Forelimb muscle (tissue), 1 donor: ENCODE measurements around the gene NELFB. TPM values are rescaled to one million over a fixed set of nuclear protein-coding genes. Genes with fewer than 3 reads are reported as not detected.

Source experiments
- DNase-seq: peaks from one replicate; pipeline ENCODE4 v3.0.0-alpha.2; 2013; ENCODE audit warnings: low read depth
- polyA plus RNA-seq: library from polyadenylated mRNA; unstranded; fragments of 120-200 nt; gene quantifications from one replicate; pipeline ENCODE4 v1.2.1, GENCODE V29; 2013; ENCODE audit not compliant: insufficient read length

The NELFB gene
- polyA plus RNA-seq, 1 donor: 45.6 TPM

DNA sequence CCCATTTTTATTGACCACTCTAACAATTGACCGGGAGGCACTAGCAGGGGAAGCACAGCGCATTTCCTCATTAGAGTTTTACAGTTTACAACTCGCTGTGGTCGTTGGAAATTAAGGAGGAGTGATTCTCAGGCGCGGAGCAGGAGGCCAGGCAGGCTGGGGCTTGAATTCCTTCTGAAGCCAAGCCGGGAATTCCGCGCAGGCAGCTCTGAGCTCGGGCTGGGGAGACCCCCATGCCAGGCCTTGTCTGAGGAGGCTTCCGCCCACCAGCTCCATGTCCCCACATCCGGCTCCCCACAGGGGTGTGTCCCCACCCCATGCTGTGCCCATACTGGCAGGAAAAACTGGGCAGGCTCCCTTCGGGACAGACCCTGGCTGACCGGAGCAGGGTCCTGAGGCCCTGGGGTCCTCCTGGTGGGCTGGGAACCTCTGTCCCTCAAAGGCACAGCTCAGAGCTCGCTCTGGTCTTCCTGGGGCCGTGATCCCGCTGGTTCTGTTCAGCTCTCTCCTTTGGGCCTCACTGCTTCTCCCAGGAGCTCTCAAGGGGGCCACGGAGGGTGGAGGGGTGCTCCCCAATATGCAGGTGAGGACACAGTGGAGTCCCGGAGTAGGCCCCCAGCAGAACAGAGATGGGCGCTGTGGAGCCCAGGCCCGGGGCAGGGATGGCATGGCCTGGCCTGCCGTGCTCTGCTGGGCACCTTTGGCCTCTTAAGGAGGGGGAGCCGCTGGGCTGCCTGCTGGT lies 48.2 kb downstream of the NELFB start:
- no peak for DNase-seq

DNA sequence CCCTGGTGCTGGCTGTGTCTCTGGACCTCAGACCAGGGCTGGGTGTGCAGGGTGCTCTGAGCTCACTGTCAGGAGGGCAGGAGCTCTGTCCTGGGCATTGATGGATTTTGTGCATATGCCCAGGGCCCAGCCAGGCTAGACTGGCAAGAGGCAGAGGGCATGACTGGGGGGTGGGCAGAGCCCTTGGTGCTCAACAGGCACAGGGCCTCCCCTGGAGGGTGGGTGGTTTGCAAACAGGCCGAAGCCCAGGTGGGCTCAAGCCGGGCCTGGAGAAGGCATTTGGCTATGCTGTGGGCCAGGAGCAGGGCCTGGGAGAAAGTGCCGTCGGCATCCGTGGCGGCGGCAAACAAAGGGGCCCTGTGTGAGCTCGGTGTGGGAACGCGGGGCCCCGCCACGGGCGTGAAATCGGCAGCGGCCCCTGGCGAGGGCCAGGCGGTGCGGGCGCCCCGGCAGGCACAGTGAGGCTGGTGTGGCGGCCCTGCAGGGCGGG lies 48.8 kb downstream of the NELFB start:
- DNase-seq: no peak

DNA sequence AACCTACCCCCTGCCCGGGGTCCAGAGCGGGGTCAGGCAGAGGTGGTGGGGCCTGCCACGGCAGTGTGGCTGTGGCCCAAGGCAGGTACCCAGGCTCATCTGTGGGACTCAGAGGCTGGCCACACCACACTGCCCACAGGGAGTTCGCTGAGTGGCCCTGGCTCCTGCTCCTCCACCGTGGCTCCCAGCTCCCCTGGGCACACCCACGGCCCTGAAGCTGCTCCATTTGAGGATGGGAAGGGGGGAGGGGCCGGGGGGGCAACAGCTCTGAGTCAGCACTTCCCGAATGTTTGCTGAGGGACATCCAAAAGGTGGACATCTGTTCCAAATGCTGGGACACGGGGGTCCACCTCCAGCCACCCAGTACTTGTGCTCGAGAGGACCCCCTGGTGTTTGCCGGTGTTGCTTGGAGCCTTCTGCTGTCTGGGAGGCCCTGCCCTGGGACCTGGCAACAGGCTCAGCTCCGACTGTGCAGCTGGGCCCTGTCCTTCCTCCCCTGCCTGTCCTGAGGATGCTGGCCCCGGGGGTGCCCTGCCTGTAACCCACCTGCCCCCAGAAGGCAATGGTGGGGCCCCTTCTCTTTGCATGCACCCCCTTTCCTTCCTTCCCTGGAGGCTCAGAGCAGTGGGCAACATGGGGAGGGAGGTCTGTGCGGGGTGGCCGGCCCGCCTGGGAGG lies 49.4 kb downstream of the NELFB start:
- no peak for DNase-seq

DNA sequence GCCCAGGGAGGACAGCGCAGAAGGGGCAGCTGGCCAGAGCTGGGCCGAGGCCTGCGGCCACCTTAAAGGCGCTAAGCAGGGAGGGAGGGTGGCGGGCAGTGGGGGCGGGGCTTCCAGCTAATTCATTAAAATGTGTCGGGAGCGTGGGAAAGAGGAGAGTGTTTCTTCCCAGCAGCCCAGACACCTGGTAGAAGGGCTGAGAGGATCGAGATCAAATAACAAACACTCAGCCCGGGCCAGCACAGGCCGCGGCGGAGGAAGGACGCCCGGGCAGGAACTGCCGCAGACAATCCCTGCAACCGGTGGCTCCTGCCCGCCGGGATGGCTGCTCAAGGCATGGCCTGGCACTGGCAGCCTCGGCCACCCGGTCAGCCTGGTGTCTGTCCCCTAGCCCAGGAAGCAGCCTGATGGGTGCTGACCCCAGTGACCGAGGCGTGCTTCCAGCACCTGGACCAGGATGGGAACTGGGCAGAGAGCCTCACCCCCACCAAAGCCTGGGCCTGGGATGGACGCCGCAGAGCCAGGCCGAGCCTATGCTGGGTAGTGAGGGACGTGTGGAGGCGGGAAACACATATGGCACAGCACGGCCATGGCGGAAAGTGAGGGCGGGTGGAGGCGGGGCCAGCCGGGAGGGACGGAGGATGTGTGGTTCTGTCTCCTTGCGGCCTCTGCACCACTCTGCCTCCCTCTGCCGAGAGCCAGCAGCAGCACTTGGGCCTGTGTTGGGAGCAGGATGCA lies 50.1 kb downstream of the NELFB start:
- DNase-seq: no peak

DNA sequence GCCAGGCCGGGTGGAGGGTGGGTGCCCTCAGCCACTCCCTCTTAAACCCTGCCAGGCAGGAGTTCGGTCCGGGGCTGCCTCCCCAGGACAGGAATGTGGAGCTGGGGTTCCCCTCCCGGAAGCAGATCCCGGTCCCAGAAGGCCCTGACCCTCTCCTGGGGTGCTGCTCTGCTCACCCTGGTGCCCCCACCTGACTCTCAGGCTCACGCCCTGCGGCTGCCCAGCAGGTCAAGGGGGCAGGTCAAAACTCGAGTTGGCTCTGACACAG lies 50.6 kb downstream of the NELFB start:
- no peak for DNase-seq

DNA sequence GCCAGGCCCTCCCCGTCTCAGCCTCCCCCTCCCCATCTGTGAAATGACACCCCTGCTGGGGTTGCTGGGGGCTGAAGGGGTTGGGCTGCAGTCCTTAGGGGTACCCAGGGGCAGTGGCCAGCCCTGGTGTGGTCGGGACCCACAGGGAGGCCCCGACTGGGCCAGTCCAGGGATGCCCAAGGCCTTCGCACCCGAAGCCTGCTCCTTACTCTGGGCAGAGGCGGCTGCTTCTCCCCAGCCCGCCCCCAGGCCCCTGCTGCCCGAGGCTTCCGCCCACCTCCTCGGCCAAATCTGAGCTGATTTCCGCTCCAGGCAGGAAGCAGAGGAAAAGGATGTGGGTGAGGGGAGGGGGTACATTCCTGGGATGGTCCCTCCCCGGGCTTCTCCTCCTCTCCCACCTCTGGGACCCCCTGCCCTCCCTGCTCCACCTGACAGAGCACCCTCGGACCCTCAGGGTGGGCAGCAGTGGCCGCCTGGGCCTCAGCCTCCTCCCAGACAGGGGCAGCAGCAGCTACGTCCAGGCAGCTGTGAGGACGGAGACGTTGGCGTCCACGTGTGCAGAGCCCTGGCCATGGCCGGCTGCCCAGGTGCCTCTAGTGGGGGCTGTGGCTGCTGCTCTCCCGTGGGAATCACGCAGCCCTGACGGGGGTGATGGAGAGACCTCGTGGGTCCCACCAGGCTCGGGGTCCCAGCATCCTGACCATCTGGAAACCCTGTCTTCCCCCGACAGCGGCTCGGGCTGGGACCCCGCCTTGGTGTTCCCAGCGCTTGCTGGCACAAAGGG lies 51.1 kb downstream of the NELFB start:
- DNase-seq: no peak

DNA sequence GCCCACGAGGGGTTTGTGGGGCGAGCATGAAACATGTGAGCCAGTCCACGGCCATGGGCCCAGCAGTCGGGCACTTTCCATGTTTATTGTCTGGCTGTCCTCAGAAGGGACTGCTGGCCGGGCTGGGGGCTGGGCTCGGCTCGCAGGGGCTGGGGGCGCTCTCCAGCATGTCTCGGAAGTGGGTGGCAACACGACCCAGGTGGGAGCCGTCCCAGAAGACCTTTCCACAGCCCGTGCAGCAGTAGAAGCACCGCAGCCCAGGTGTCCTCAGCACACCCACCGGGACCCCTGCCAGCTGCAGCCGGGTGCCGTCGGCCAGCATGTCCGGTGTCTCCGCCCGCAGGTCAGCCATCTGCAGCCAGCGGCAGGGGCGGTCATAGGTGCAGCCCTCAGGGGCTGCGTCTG lies 51.7 kb downstream of the NELFB start:
- no peak for DNase-seq

DNA sequence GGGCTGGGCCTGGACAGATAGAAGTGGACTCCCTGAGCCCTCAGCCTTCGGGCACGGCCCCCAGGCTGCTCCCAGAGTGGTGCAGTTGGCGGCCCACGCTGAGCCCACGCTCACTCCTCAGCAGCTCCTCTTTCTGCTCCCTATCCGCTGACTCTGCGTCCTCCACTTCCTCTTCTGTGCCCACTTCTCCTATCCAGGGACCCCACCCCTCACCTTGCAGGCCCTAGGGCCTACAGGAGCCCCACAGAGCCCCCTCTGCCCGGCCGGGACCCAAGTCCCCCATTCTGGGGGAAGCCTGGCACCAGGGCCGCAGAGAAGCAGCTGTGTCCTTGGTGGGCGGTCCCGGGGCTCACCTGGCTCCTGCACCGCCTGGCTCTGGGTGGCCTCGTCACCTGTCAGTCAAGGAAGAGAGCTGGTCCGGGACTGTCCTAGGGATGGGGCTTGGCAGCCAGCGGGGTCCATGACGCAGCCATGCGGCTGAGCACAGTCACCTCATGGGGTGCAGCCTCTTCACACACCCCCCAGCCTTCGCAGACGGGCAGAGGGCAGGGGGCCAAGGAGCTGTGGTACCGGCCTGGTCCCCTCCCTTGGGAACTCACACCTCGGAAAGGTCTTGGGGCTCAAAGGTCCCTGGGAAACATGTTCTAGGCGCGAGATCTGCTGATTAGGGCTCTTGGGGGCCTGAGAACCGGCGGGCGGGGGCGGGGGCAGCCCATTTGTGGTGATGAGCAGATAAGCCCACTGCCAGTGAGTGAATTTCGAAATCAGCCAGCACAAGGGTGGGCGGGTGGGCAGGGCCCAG lies 52.3 kb downstream of the NELFB start:
- DNase-seq: no peak

DNA sequence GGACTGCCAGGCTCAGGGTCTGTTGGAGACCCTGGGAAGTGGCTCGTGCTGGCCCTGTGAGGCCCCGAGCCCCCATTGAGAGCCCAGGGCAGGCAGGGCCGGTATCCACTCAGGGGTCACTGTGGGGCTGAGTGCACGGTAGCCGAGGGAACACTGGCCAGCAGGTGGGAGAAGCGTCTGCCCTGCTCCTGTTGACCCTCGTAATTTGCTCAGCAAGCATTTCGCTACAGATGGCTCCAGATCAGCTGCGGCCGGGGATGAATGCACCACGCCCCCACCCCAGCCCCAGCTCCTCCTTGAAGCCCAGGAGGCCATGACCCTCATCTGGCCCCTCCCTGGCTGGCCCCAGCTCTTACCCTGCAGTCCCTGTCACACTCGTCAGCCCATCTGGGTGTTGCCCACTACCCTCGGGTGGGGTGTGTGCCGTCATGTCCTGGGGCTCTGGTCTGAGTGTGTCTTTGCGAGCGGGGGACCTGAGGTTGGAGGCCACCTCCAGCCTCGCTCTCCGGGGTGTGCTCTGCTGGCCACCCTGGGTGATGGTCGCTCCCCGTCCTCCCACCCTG lies 53.0 kb downstream of the NELFB start:
- no peak for DNase-seq

DNA sequence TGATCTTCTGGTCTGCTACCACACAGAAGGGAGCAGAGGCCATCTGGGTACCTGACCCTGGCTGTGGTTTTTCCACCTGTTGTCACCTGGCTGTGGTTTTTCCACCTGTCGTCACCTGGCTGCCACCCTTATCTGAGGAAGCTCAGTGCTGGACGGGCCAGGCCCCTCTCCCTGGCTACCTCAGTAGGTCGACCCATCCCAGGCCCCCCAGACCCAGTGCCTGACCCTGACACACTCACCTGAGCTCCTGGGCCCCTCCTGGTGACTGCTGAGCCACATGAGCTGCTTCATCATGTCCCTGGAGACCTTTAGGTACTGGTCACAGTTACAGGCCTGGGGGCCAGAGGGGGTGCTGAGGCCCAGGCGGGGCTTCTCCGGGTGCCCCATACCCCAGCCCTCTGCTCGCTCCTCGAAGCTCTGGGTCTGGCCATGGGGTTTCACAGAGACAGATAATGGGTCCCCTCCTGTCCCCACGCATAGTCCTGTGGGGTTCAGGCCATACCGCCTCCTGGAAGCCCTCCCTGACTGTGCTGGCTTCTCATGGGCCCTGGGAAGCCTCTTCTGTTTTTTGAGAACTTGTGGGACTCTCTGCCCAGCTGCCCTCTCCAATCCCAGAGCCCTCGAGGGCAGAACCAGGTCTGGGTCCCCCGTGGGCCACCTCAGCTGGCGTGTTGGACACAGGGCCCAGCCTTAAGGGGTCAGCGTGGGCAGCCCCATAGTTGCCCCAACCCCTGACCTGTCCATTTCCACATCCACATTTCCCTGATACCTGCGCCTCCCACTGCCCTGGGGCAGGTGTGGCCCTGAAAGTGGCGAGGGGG lies 54.5 kb downstream of the NELFB start:
- no peak for DNase-seq

DNA sequence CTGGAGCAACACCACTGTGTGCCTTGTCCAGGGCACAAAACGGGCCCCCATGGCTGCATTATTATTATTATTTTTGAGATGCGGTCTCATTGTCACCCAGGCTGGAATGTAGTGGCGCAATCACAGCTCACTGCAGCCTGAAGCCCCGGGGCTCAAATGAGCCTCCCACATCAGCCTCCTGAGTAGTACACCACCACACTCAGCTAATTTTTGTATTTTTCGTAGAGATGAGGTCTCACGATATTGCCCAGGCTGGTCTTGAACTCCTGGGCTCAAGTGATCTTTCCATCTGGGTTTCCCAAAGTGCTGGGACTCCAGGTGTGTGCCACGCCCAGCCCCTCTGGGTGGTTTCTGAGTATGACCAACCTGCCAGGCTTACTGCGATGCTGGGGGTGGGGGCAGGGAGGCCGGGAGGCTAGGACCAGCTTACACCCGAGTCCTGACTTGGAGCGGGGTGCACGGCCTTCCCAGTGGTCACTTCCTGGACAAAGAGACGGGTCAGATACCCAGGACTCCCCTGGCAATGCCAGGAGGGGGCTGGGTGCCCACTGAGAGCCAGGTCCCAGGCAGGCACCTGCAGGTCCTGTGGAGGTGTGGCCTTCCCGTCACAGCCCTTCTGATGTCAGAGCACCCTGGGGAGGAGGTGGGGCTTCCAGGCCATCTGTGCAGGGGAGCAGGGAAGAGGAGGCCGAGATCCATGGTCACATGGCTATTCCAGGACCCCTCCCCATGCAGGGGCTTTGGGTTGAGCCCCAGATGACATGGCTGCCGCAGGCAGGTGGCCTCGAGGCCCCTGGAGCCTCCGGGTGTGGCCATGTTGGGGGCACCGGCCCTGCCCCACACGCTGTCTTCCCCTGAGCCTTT lies 55.3 kb downstream of the NELFB start:
- DNase-seq: no peak

DNA sequence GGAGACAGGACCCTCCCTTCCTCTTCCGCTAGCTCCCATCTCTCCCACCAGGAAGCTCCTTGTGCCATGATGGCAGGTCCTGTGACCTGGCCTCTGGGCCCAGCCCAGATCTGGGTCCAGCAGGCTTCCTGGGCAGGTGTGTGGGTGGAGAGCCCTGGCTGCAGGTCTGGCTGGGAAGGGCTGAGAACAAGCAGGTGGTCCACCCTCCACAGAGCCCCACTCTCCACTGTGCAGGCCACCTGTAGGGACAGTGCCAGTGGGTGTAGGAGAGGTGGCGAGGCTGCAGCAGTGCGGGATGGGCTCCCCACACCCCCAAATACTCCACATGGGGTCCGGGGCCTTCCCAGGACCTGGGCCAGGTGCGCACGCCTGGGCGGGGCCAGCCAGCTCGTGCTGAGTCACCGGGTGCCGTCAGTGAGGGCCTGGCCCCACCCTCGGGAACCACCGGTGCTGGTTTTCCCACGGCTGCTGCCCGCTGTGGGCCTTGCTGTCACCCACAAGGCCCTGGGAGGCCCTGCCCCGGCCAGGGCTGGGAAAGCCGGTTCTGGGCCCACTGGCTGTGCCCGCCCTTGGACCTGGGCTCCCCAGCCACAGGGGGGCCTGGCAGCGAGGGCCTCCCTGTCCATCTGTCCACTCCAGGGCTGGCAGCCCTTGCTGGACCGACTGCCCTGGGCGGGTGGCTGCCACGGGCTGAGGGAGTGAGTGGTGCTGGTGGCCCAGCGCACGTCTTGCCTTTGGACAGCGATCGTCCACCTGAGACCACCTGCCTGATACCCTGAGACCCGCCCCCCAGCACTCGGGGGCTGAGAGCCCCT lies 56.3 kb downstream of the NELFB start:
- DNase-seq: no peak

DNA sequence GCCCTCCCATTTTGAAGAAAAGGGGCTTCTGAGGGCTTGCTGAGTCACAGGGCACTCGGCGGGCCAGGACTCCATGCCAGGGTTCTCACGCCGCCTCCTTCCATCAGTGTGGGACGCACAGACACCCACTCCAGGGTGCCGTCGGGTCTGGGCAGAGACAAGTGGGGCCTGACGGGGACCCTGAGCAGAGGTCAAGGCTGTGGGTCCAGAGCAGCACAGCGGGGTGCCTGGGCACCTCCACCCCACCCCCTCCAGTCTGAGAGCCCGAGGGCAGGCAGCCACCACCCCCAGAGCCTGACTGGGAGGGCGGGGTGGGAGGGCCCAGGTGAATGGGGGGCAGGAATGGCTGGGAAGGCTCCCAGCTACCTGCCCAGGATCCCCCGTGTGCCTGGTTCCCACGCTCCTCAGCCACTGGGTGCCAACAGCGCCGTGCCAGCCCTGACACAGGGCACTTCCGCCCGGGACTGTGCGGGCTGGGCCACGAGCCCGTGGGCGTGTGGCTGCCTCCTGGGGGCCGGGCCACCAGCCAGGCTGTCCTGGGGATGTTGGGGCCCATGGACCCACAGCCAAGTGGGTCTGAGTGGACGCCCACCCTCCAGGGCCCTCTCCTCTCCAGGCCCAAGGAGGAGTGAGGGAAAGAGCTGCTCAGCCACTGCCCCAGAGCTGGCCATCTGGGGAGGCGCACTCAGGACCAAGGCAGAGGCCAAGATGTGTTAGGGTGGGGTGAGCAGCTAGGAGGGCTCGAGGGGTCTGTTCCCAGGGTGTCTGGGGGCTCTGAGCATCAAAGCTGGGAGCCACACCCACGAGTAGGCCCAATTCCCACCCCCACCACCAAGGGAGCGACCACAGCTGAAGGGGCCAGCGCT lies 57.1 kb downstream of the NELFB start:
- no peak for DNase-seq

DNA sequence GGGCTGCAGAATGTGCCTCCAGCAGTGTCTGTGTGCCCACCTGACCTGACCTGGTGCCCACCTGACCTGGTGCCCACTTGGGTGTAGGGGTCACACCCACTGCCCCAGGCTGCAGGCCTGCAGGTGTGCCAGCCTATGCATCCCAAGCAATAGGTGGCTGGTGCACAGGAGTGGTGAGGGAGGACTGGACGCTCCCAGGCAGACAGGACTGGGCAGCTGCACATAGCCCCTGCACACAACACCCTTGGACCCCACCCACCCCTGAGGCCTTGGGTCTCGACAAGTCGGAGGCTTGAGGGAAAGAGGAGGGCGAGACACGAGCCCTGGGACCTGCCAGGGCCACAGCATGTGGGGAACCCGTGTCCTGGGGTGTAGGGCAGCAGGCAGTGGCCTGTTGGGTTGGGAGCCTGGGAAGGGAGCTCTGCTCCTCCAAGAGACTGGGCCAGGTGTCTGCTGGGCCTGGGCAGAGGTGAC lies 57.8 kb downstream of the NELFB start:
- DNase-seq: no peak

DNA sequence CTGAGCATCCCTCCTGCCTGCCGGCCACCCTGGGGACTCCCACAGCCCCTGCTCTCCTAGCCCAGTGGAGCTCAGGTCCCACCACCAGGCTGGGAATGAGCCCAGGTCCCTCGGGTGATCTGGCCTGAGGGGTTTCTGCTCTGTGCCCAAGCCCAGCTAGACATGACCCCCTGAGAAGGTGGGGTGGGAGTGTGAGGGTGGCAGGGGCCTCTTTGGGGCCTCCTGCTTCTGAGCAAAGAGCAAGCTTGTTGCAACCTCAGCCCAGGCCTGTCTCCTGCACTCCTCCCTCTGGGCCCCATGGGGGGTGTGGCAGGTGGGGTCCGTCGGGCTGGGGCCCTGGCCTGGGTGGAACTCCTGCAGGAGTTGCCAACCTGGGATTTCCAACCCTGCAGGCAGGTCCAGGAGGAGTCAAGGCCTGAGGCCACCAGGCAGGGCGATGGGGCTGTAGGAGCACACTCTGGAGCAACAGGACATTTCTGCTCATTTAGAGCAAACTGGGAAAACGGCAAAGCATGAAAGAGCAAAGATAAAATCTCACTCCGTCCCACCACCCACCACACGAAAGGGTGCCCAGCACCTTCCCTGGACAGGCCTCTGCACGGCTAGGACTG lies 58.3 kb downstream of the NELFB start:
- DNase-seq: no peak

DNA sequence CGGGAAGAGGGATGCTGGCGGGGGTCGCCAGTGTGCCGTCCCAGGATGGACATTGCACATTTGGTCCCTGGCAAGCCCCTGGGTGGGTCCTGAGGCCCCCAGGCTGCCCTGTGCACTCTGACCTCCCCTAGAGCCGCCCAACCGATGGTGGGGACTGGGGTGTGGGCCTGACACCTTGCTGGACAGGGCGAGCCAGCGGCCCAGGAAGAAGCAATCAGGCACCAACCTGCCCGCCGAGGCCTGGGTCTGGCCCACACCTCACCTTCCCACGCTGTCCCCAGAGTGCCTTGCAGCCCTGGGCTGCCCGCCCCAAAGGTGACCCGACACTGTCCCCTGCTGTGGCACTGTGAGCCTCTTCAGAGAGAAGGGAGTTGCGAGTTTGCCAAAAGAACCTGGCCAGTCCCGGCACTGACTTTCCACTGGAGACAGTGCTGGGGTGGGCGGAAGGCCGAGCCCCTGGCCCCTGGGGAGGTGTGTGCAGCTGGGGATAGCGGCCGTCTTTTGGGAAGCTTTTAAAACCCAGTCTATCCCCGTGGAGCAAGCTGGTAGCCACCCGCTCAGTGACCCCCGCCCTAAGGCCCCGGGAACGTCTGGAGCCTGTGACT lies 58.9 kb downstream of the NELFB start:
- no peak for DNase-seq
